Measurements from ENCODE around the gene BBC3. TPM values are rescaled to one million over a fixed set of nuclear protein-coding genes. Genes with fewer than 3 reads are reported as not detected.

Gene BBC3
- total and polyA plus RNA-seq, 2 experiments from 2014 or later, result 23.4 to 31.9 TPM

- Histone ChIP-seq H3K4me2 (no peak overlapping the region), H3K79me2 (replicated peaks; ENCODE audit: insufficient read depth) (peaks cover 66% of the 10 kb centered on the region), H3K9me2 (ENCODE audit: insufficient read depth) (no peaks in the 10 kb centered on the region), H4K20me1 (replicated peaks; ENCODE audit: insufficient read depth) (peaks cover 36% of the 10 kb centered on the region), H2AFZ (no peak overlapping the region), H3K4me1 (ENCODE audit: insufficient read depth) (no peaks in the 10 kb centered on the region), H3K27ac (ENCODE audit: low read depth) (peak overlapping the region; percentile 66; the same call in 1 of the 2 replicates), H3F3A (replicated peaks; ENCODE audit: low read depth) (peaks cover 60% of the 10 kb centered on the region), H3K4me3 (no peak overlapping the region), H3K27me3 (ENCODE audit: insufficient read depth) (no peaks in the 10 kb centered on the region), H3K36me3 (ENCODE audit: insufficient read depth) (peaks cover 34% of the 10 kb centered on the region)
- peaks cover 72% of the 10 kb centered on the region for H3K36me3 Mint-ChIP-seq (ENCODE audit: low read depth)
- H3K9me3 Mint-ChIP-seq, result no peaks in the 10 kb centered on the region
- no peaks in the 10 kb centered on the region; the same call in 1 of the 3 replicates for H3K4me1 Mint-ChIP-seq
- ATAC-seq (no peak), DNase-seq (ENCODE audit: low spot score) (no peak)
- peaks cover 8% of the 10 kb centered on the region for H3K27me3 Mint-ChIP-seq (ENCODE audit: insufficient read depth, low read depth, poor library complexity)
- H3K4me3 Mint-ChIP-seq, result no peak overlapping the region
- TF ChIP-seq ZNF462 (CRISPR knock-in tag; IDR thresholded peaks at IDR 0.05), result no peak
- no peak for TF ChIP-seq NANOG (IDR thresholded peaks at IDR 0.05; ENCODE audit: borderline replicate concordance)
- TF ChIP-seq, protein P1, sequence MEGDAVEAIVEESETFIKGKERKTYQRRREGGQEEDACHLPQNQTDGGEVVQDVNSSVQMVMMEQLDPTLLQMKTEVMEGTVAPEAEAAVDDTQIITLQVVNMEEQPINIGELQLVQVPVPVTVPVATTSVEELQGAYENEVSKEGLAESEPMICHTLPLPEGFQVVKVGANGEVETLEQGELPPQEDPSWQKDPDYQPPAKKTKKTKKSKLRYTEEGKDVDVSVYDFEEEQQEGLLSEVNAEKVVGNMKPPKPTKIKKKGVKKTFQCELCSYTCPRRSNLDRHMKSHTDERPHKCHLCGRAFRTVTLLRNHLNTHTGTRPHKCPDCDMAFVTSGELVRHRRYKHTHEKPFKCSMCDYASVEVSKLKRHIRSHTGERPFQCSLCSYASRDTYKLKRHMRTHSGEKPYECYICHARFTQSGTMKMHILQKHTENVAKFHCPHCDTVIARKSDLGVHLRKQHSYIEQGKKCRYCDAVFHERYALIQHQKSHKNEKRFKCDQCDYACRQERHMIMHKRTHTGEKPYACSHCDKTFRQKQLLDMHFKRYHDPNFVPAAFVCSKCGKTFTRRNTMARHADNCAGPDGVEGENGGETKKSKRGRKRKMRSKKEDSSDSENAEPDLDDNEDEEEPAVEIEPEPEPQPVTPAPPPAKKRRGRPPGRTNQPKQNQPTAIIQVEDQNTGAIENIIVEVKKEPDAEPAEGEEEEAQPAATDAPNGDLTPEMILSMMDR (conservative IDR thresholded peaks at IDR 0.05; ENCODE audit: low read depth in 2 of 2), result no peak
- TF ChIP-seq, protein P2, sequence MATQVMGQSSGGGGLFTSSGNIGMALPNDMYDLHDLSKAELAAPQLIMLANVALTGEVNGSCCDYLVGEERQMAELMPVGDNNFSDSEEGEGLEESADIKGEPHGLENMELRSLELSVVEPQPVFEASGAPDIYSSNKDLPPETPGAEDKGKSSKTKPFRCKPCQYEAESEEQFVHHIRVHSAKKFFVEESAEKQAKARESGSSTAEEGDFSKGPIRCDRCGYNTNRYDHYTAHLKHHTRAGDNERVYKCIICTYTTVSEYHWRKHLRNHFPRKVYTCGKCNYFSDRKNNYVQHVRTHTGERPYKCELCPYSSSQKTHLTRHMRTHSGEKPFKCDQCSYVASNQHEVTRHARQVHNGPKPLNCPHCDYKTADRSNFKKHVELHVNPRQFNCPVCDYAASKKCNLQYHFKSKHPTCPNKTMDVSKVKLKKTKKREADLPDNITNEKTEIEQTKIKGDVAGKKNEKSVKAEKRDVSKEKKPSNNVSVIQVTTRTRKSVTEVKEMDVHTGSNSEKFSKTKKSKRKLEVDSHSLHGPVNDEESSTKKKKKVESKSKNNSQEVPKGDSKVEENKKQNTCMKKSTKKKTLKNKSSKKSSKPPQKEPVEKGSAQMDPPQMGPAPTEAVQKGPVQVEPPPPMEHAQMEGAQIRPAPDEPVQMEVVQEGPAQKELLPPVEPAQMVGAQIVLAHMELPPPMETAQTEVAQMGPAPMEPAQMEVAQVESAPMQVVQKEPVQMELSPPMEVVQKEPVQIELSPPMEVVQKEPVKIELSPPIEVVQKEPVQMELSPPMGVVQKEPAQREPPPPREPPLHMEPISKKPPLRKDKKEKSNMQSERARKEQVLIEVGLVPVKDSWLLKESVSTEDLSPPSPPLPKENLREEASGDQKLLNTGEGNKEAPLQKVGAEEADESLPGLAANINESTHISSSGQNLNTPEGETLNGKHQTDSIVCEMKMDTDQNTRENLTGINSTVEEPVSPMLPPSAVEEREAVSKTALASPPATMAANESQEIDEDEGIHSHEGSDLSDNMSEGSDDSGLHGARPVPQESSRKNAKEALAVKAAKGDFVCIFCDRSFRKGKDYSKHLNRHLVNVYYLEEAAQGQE (IDR thresholded peaks at IDR 0.05; ENCODE audit: unreplicated experiment), result no peak
- TF ChIP-seq JUNB (IDR thresholded peaks at IDR 0.05; ENCODE audit: unreplicated experiment), result no peak
- TF ChIP-seq EZH2phosphoT487 (IDR thresholded peaks at IDR 0.05; ENCODE audit: unreplicated experiment), result no peak
- no peak overlapping the region for H3K27ac Mint-ChIP-seq
Observed at GRCh38 chr19:47183601-47184000, 47.4 kb downstream of the BBC3 start.

All from GM23338 (cell line).